Non-pigmented ciliary epithelial cell (primary cell): ENCODE data around the gene DSPP.

Experiments used
- DNase-seq: peaks from one replicate; pipeline ENCODE4 v3.0.0-alpha.2; 2010; ENCODE audit warnings: low read depth

Gene DSPP

GRCh38 chr4:87631668-87632067 is 23.3 kb downstream of the DSPP start:
- DNase-seq: no peak

GRCh38 chr4:87632469-87632868 is 24.1 kb downstream of the DSPP start:
- DNase-seq: peak; percentile 2

- DNase-seq: no peak
Measured at GRCh38 chr4:87633243-87633642, 24.9 kb downstream of the DSPP start.

GRCh38 chr4:87644286-87644685 is 36.0 kb downstream of the DSPP start:
- DNase-seq: no peak

- no peak for DNase-seq
Measured at GRCh38 chr4:87649980-87650379, 41.7 kb downstream of the DSPP start, which contains the start of gene DMP1. TSS of gene DMP1 (plus strand) at chr4:87650280. CDS start at chr4:87656493, 6,213 bp downstream.

- no peak for DNase-seq
Measured at GRCh38 chr4:87650938-87651337, 42.6 kb downstream of the DSPP start.

GRCh38 chr4:87651941-87652340 is 43.6 kb downstream of the DSPP start:
- DNase-seq: no peak

- no peak for DNase-seq
Measured at GRCh38 chr4:87654487-87655044, 46.2 kb downstream of the DSPP start.

- DNase-seq: peak; percentile 41
Measured at GRCh38 chr4:87657525-87657924, 49.2 kb downstream of the DSPP start.

GRCh38 chr4:87659247-87659931 is 51.1 kb downstream of the DSPP start:
- DNase-seq: no peak

- no peak for DNase-seq
Measured at GRCh38 chr4:87662871-87663270, 54.5 kb downstream of the DSPP start.
